HEK293 (cell line): ENCODE results near the gene CXADR.

Source experiments
- CTCF ChIA-PET: fragments of 350-600 bp; formaldehyde crosslinking; extraction: SDS; loops from one replicate; lab custom pipeline; 2021; ENCODE audit warnings: antibody characterized with exemption; lab: Yijun Ruan, JAX
- POLR2A ChIA-PET: fragments of 300-600 bp; formaldehyde crosslinking; extraction: SDS; loops from one replicate; lab custom pipeline; 2020; ENCODE audit warnings: antibody characterized with exemption, inconsistent platforms; lab: Yijun Ruan, JAX
- H3K27ac ChIP-seq: fragments of 200-500 bp; sonication (Bioruptor generic); 2 replicates; pipeline ENCODE4 v1.5.1; 2014; ENCODE audit warnings: low read depth, low read length, control low read depth, inconsistent platforms; ENCODE audit errors: extremely low read depth
- H3K36me3 ChIP-seq, 2 experiments: fragments of 200-500 bp in 1 of 2; sonication (Bioruptor generic) in 1 of 2; 1 replicate in 1 of 2; 2 replicates in 1 of 2; pipeline ENCODE4 v1.5.1; 2014 to 2017; ENCODE audit warnings: inconsistent platforms in 2 of 2, low read length in 2 of 2; ENCODE audit not compliant: control insufficient read depth in 2 of 2, insufficient read depth in 1 of 2
- H3K4me1 ChIP-seq: fragments of 200-500 bp; sonication (Bioruptor generic); 2 replicates; pipeline ENCODE4 v1.5.1; 2014; ENCODE audit warnings: mild to moderate bottlenecking, low read length, inconsistent platforms; ENCODE audit not compliant: control insufficient read depth, insufficient read depth
- H3K4me3 ChIP-seq: 2 replicates; pipeline ENCODE4 v1.5.1; 2011; ENCODE audit warnings: low read depth, mild to moderate bottlenecking, control low read depth, low read length, moderate library complexity
- H3K9me3 ChIP-seq: fragments of 200-500 bp; sonication (Bioruptor generic); 2 replicates; pipeline ENCODE4 v1.5.1; 2014; ENCODE audit warnings: low read depth, low read length, inconsistent platforms; ENCODE audit not compliant: control insufficient read depth, insufficient read depth
- GLI4 ChIP-seq: fragments of 450-650 bp; formaldehyde crosslinking; IDR thresholded peaks from 2 replicates; pipeline ENCODE4 v1.5.1; 2016; ENCODE audit warnings: missing biosample characterization, missing genetic modification characterization
- HOXA7 ChIP-seq: sonication (generic); formaldehyde crosslinking; IDR thresholded peaks from 2 replicates; pipeline ENCODE4 v1.8.1; 2022; ENCODE audit warnings: missing genetic modification reagents, borderline replicate concordance
- MEIS1 ChIP-seq: sonication (generic); formaldehyde crosslinking; IDR thresholded peaks from 2 replicates; pipeline ENCODE4 v1.8.1; 2022; ENCODE audit warnings: missing genetic modification reagents, mild to moderate bottlenecking, borderline replicate concordance
- MYNN ChIP-seq: fragments of 450-650 bp; formaldehyde crosslinking; IDR thresholded peaks from 2 replicates; pipeline ENCODE4 v1.5.1; 2016; ENCODE audit warnings: missing biosample characterization, missing genetic modification characterization, borderline replicate concordance
- REPIN1 ChIP-seq: fragments of 450-650 bp; formaldehyde crosslinking; IDR thresholded peaks from 2 replicates; pipeline ENCODE4 v1.5.1; 2017; ENCODE audit warnings: missing biosample characterization, missing genetic modification characterization, low read depth
- SCRT1 ChIP-seq: fragments of 450-650 bp; formaldehyde crosslinking; IDR thresholded peaks from 2 replicates; pipeline ENCODE4 v1.5.1; 2016; ENCODE audit warnings: missing biosample characterization, missing genetic modification characterization, borderline replicate concordance
- ZNF221 ChIP-seq: fragments of 450-650 bp; formaldehyde crosslinking; IDR thresholded peaks from 2 replicates; pipeline ENCODE4 v1.5.1; 2017; ENCODE audit warnings: missing biosample characterization, missing genetic modification characterization, borderline replicate concordance
- ZNF324 ChIP-seq: fragments of 450-650 bp; formaldehyde crosslinking; IDR thresholded peaks from 2 replicates; pipeline ENCODE4 v1.5.1; 2016; ENCODE audit warnings: missing biosample characterization, missing genetic modification characterization
- ZNF354C ChIP-seq: fragments of 450-650 bp; formaldehyde crosslinking; IDR thresholded peaks from 2 replicates; pipeline ENCODE4 v1.5.1; 2016; ENCODE audit warnings: missing biosample characterization, missing genetic modification characterization, low read depth, borderline replicate concordance
- ZNF473 ChIP-seq: fragments of 450-650 bp; formaldehyde crosslinking; IDR thresholded peaks from 2 replicates; pipeline ENCODE4 v1.5.1; 2017; ENCODE audit warnings: missing biosample characterization, missing genetic modification characterization
- ZNF514 ChIP-seq: fragments of 450-650 bp; formaldehyde crosslinking; IDR thresholded peaks from 2 replicates; pipeline ENCODE4 v1.5.1; 2016; ENCODE audit warnings: missing biosample characterization, missing genetic modification characterization
- ZNF530 ChIP-seq: fragments of 450-650 bp; formaldehyde crosslinking; IDR thresholded peaks from 2 replicates; pipeline ENCODE4 v1.5.1; 2016; ENCODE audit warnings: low read depth, missing biosample characterization, missing genetic modification characterization
- ZNF768 ChIP-seq: fragments of 450-650 bp; formaldehyde crosslinking; IDR thresholded peaks from 2 replicates; pipeline ENCODE4 v1.5.1; 2018; ENCODE audit warnings: missing biosample characterization, mild to moderate bottlenecking, missing genetic modification characterization
- ZNF777 ChIP-seq: fragments of 450-650 bp; formaldehyde crosslinking; IDR thresholded peaks from 2 replicates; pipeline ENCODE4 v1.5.1; 2017; ENCODE audit warnings: missing biosample characterization, missing genetic modification characterization, borderline replicate concordance
- TF ChIP-seq, protein P1 (sequence below): fragments of 450-650 bp; formaldehyde crosslinking; IDR thresholded peaks from 2 replicates; pipeline ENCODE4 v1.5.1; 2017; ENCODE audit warnings: missing biosample characterization, missing genetic modification characterization
- TF ChIP-seq, protein P2 (sequence below): fragments of 450-650 bp; formaldehyde crosslinking; IDR thresholded peaks from 2 replicates; pipeline ENCODE4 v1.5.1; 2017; ENCODE audit warnings: missing biosample characterization, mild to moderate bottlenecking, missing genetic modification characterization, moderate library complexity
- TF ChIP-seq, protein P3 (sequence below): fragments of 450-650 bp; formaldehyde crosslinking; IDR thresholded peaks from 2 replicates; pipeline ENCODE4 v1.5.1; 2017; ENCODE audit warnings: missing biosample characterization, missing genetic modification characterization
- TF ChIP-seq, protein P4 (sequence below): fragments of 450-650 bp; formaldehyde crosslinking; IDR thresholded peaks from 2 replicates; pipeline ENCODE4 v1.5.1; 2017; ENCODE audit warnings: missing biosample characterization, missing genetic modification characterization
- TF ChIP-seq, protein P5 (sequence below): fragments of 450-650 bp; formaldehyde crosslinking; IDR thresholded peaks from 2 replicates; pipeline ENCODE4 v1.5.1; 2016; ENCODE audit warnings: missing biosample characterization, missing genetic modification characterization
- TF ChIP-seq, protein P6 (sequence below): IDR thresholded peaks from 2 replicates; pipeline ENCODE4 v1.6.1; 2011; ENCODE audit warnings: mild to moderate bottlenecking, low read depth, low read length, borderline replicate concordance
- TF ChIP-seq, protein P7 (sequence below): fragments of 450-650 bp; formaldehyde crosslinking; IDR thresholded peaks from 2 replicates; pipeline ENCODE4 v1.5.1; 2016; ENCODE audit warnings: missing biosample characterization, missing genetic modification characterization

Gene CXADR

DNA sequence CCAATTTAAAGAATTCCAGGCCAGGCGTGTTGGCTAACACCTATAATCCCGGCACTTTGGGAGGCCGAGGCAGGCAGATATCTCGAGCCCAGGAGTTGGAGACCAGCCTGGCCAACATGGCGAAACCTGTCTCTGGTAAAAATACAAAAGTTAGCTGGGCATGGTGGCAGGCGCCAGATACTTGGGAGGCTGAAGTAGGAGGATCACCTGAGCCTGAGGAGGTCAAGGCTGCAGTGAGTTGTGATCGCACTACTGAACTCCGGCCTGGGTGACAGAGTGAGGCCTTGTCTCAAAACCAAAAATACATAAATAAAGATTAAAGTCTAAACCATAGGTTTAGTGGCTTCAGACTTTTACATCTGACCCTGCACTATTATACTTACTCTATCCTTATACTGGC is 67.5 kb downstream of the CXADR start (continued):
- no peak for TF ChIP-seq SCRT1
- TF ChIP-seq, protein P1, sequence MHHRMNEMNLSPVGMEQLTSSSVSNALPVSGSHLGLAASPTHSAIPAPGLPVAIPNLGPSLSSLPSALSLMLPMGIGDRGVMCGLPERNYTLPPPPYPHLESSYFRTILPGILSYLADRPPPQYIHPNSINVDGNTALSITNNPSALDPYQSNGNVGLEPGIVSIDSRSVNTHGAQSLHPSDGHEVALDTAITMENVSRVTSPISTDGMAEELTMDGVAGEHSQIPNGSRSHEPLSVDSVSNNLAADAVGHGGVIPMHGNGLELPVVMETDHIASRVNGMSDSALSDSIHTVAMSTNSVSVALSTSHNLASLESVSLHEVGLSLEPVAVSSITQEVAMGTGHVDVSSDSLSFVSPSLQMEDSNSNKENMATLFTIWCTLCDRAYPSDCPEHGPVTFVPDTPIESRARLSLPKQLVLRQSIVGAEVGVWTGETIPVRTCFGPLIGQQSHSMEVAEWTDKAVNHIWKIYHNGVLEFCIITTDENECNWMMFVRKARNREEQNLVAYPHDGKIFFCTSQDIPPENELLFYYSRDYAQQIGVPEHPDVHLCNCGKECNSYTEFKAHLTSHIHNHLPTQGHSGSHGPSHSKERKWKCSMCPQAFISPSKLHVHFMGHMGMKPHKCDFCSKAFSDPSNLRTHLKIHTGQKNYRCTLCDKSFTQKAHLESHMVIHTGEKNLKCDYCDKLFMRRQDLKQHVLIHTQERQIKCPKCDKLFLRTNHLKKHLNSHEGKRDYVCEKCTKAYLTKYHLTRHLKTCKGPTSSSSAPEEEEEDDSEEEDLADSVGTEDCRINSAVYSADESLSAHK (tag by site-specific recombination), result no peak
- TF ChIP-seq, protein P2, sequence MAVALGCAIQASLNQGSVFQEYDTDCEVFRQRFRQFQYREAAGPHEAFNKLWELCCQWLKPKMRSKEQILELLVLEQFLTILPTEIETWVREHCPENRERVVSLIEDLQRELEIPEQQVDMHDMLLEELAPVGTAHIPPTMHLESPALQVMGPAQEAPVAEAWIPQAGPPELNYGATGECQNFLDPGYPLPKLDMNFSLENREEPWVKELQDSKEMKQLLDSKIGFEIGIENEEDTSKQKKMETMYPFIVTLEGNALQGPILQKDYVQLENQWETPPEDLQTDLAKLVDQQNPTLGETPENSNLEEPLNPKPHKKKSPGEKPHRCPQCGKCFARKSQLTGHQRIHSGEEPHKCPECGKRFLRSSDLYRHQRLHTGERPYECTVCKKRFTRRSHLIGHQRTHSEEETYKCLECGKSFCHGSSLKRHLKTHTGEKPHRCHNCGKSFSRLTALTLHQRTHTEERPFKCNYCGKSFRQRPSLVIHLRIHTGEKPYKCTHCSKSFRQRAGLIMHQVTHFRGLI, result no peak
- TF ChIP-seq REPIN1 (tag by site-specific recombination), result no peak
- TF ChIP-seq, protein P3, sequence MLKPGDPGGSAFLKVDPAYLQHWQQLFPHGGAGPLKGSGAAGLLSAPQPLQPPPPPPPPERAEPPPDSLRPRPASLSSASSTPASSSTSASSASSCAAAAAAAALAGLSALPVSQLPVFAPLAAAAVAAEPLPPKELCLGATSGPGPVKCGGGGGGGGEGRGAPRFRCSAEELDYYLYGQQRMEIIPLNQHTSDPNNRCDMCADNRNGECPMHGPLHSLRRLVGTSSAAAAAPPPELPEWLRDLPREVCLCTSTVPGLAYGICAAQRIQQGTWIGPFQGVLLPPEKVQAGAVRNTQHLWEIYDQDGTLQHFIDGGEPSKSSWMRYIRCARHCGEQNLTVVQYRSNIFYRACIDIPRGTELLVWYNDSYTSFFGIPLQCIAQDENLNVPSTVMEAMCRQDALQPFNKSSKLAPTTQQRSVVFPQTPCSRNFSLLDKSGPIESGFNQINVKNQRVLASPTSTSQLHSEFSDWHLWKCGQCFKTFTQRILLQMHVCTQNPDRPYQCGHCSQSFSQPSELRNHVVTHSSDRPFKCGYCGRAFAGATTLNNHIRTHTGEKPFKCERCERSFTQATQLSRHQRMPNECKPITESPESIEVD (tag by site-specific recombination), result no peak
- TF ChIP-seq, protein P4, sequence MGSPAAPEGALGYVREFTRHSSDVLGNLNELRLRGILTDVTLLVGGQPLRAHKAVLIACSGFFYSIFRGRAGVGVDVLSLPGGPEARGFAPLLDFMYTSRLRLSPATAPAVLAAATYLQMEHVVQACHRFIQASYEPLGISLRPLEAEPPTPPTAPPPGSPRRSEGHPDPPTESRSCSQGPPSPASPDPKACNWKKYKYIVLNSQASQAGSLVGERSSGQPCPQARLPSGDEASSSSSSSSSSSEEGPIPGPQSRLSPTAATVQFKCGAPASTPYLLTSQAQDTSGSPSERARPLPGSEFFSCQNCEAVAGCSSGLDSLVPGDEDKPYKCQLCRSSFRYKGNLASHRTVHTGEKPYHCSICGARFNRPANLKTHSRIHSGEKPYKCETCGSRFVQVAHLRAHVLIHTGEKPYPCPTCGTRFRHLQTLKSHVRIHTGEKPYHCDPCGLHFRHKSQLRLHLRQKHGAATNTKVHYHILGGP (tag by site-specific recombination), result no peak
- TF ChIP-seq, all 188 proteins: peak for 0

DNA sequence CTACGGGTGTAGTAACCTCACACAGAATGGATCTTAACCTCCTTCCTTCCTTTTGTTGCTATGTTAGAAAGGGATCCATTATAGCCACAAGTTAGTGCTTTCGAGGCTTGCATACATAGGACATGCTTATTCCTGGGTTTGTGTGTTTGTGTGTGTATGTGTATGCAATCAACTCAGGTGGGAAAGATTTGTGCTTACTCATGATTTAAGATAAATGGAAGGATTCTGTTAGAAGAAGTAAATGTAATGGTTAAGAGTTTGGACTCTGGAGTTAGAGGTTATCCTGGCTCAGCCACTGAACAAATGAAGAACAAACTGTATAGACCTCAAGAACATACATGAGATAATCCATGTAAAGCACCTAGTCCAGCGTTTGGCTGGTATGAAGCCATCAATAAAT is 71.1 kb downstream of the CXADR start:
- CTCF ChIA-PET, result interaction anchor here (1.0 to 4.1 kb wide), 2 partner anchors 48 to 197 kb away, joined by 3 to 118 read pairs; no protein-coding TSS in a partner anchor
- Histone ChIP-seq H3K4me3 (no peak overlapping the region), H3K36me3 (0 out of 3 replicates have a peak, but pooled peaks cover 0 to 3% of the 10 kb centered on the region in 2 experiments)

More for the DNA sequence above, 71.1 kb downstream of the CXADR start:
- POLR2A ChIA-PET, result no interaction called here
- TF ChIP-seq ZNF473 (tag by site-specific recombination) (no peak), MEIS1 (CRISPR knock-in tag) (no peak), ZNF777 (tag by site-specific recombination) (no peak), ZNF354C (tag by site-specific recombination) (no peak), ZNF530 (no peak), ZNF324 (no peak), ZNF514 (tag by site-specific recombination) (no peak), ZNF768 (tag by site-specific recombination) (no peak), HOXA7 (CRISPR knock-in tag) (no peak), MYNN (no peak), ZNF221 (tag by site-specific recombination) (no peak), GLI4 (tag by site-specific recombination) (no peak)
- TF ChIP-seq, protein P5, sequence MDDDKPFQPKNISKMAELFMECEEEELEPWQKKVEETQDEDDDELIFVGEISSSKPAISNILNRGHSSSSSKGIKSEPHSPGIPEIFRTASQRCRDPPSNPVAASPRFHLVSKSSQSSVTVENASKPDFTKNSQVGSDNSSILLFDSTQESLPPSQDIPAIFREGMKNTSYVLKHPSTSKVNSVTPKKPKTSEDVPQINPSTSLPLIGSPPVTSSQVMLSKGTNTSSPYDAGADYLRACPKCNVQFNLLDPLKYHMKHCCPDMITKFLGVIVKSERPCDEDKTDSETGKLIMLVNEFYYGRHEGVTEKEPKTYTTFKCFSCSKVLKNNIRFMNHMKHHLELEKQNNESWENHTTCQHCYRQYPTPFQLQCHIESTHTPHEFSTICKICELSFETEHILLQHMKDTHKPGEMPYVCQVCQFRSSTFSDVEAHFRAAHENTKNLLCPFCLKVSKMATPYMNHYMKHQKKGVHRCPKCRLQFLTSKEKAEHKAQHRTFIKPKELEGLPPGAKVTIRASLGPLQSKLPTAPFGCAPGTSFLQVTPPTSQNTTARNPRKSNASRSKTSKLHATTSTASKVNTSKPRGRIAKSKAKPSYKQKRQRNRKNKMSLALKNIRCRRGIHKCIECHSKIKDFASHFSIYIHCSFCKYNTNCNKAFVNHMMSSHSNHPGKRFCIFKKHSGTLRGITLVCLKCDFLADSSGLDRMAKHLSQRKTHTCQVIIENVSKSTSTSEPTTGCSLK, result no peak
- TF ChIP-seq, protein P6, sequence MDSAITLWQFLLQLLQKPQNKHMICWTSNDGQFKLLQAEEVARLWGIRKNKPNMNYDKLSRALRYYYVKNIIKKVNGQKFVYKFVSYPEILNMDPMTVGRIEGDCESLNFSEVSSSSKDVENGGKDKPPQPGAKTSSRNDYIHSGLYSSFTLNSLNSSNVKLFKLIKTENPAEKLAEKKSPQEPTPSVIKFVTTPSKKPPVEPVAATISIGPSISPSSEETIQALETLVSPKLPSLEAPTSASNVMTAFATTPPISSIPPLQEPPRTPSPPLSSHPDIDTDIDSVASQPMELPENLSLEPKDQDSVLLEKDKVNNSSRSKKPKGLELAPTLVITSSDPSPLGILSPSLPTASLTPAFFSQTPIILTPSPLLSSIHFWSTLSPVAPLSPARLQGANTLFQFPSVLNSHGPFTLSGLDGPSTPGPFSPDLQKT, result no peak
- TF ChIP-seq, protein P7, sequence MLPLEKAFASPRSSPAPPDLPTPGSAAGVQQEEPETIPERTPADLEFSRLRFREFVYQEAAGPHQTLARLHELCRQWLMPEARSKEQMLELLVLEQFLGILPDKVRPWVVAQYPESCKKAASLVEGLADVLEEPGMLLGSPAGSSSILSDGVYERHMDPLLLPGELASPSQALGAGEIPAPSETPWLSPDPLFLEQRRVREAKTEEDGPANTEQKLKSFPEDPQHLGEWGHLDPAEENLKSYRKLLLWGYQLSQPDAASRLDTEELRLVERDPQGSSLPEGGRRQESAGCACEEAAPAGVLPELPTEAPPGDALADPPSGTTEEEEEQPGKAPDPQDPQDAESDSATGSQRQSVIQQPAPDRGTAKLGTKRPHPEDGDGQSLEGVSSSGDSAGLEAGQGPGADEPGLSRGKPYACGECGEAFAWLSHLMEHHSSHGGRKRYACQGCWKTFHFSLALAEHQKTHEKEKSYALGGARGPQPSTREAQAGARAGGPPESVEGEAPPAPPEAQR (tag by site-specific recombination), result no peak
- H3K4me1 ChIP-seq, result no peaks in the 10 kb centered on the region
- H3K9me3 ChIP-seq, result no peaks in the 10 kb centered on the region
- no peak overlapping the region for H3K27ac ChIP-seq
